KMS-11 (cell line): Measurements from ENCODE around the gene PHTF1.

ENCODE experiments used
- H2AFZ ChIP-seq: fragments of 200-600 bp; sonication (generic); 2 replicates; pipeline ENCODE4 v1.6.1; 2016; ENCODE audit warnings: antibody characterized with exemption, mixed run types, low read depth
- H3K27ac ChIP-seq: fragments of 200-600 bp; sonication (generic); 2 replicates; pipeline ENCODE4 v1.6.1; 2016; ENCODE audit warnings: mild to moderate bottlenecking, mixed run types
- H3K27me3 ChIP-seq: fragments of 200-600 bp; sonication (generic); 2 replicates; pipeline ENCODE4 v1.6.1; 2017; ENCODE audit warnings: mild to moderate bottlenecking, low read depth, mixed run types, moderate library complexity; ENCODE audit not compliant: insufficient read depth
- H3K36me3 ChIP-seq: fragments of 200-600 bp; sonication (generic); 2 replicates; pipeline ENCODE4 v1.6.1; 2017; ENCODE audit warnings: mild to moderate bottlenecking, mixed run types; ENCODE audit not compliant: insufficient read depth
- H3K4me1 ChIP-seq: fragments of 200-600 bp; sonication (generic); 2 replicates; pipeline ENCODE4 v1.6.1; 2016; ENCODE audit warnings: mild to moderate bottlenecking, low read depth, mixed run types; ENCODE audit not compliant: poor library complexity, severe bottlenecking
- H3K4me2 ChIP-seq: fragments of 200-600 bp; sonication (generic); 2 replicates; pipeline ENCODE4 v1.7.0; 2016; ENCODE audit warnings: mild to moderate bottlenecking, mixed run types
- H3K4me3 ChIP-seq: fragments of 200-600 bp; sonication (generic); IDR thresholded peaks from 2 replicates; pipeline ENCODE4 v1.6.1; 2017; ENCODE audit warnings: low read depth, low read length, mixed read lengths; ENCODE audit not compliant: insufficient read depth
- H3K79me2 ChIP-seq: fragments of 200-600 bp; sonication (generic); 2 replicates; pipeline ENCODE4 v1.6.1; 2016; ENCODE audit warnings: low read depth, mixed run types; ENCODE audit not compliant: insufficient read depth
- H3K9ac ChIP-seq: fragments of 200-600 bp; sonication (generic); 2 replicates; pipeline ENCODE4 v1.6.1; 2016; ENCODE audit warnings: mild to moderate bottlenecking, mixed run types
- H4K20me1 ChIP-seq: fragments of 200-600 bp; sonication (generic); 2 replicates; pipeline ENCODE4 v1.6.1; 2016; ENCODE audit warnings: mild to moderate bottlenecking, mixed run types; ENCODE audit not compliant: insufficient read depth
- TF ChIP-seq, protein P1 (sequence below): fragments of 200-600 bp; sonication (generic); conservative IDR thresholded peaks from 2 replicates; pipeline ENCODE4 v1.6.1; 2017; ENCODE audit warnings: low read depth, mild to moderate bottlenecking, antibody characterized with exemption, low read length, moderate library complexity, mixed read lengths

PHTF1 gene

DNA sequence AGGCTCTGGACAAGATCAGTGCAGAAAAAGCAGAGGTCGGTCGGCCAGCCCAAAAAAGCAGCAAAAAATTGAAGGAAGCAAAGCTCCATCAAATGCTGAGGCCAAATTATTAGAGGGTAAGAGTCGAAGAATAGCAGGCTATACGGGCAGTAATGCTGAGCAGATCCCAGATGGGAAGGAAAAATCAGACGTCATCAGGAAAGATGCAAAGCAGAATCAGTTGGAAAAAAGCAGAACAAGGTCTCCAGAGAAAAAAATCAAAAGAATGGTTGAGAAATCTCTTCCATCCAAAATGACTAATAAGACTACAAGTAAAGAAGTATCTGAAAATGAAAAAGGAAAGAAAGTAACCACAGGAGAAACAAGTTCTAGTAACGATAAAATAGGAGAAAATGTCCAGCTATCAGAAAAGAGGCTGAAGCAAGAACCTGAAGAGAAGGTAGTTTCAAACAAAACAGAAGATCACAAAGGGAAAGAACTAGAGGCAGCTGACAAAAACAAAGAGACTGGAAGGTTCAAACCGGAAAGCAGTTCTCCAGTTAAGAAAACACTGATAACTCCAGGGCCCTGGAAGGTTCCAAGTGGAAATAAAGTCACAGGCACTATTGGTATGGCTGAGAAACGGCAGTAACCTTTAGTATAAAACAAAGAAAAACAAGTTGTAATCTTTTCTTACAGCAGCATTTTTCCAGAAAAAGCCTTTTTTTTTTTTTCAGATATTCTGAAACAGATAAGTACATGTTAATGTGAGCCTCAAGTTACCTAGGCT is 75.7 kb downstream of the PHTF1 start:
- Histone ChIP-seq H4K20me1 (no peaks in the 10 kb centered on the region), H3K4me2 (no peak overlapping the region; the same call in 1 of the 2 replicates), H3K79me2 (no peaks in the 10 kb centered on the region), H3K36me3 (no peaks in the 10 kb centered on the region), H2AFZ (no peak overlapping the region), H3K27me3 (no peaks in the 10 kb centered on the region), H3K4me3 (no peak overlapping the region), H3K9ac (no peak overlapping the region), H3K27ac (no peak overlapping the region), H3K4me1 (peaks cover 24% of the 10 kb centered on the region)
- TF ChIP-seq, protein P1, sequence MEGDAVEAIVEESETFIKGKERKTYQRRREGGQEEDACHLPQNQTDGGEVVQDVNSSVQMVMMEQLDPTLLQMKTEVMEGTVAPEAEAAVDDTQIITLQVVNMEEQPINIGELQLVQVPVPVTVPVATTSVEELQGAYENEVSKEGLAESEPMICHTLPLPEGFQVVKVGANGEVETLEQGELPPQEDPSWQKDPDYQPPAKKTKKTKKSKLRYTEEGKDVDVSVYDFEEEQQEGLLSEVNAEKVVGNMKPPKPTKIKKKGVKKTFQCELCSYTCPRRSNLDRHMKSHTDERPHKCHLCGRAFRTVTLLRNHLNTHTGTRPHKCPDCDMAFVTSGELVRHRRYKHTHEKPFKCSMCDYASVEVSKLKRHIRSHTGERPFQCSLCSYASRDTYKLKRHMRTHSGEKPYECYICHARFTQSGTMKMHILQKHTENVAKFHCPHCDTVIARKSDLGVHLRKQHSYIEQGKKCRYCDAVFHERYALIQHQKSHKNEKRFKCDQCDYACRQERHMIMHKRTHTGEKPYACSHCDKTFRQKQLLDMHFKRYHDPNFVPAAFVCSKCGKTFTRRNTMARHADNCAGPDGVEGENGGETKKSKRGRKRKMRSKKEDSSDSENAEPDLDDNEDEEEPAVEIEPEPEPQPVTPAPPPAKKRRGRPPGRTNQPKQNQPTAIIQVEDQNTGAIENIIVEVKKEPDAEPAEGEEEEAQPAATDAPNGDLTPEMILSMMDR: no peak

- TF ChIP-seq, protein P1: no peak
- Histone ChIP-seq H3K9ac (no peak overlapping the region), H3K4me1 (peaks cover 40% of the 10 kb centered on the region), H3K27ac (no peak overlapping the region), H3K27me3 (no peaks in the 10 kb centered on the region), H4K20me1 (no peaks in the 10 kb centered on the region), H3K79me2 (no peaks in the 10 kb centered on the region), H3K4me3 (no peak overlapping the region), H2AFZ (no peak overlapping the region), H3K36me3 (no peaks in the 10 kb centered on the region), H3K4me2 (no peak overlapping the region)
These were observed 77.5 kb downstream of the PHTF1 start for GRCh38 chr1:113681596-113682337.

DNA sequence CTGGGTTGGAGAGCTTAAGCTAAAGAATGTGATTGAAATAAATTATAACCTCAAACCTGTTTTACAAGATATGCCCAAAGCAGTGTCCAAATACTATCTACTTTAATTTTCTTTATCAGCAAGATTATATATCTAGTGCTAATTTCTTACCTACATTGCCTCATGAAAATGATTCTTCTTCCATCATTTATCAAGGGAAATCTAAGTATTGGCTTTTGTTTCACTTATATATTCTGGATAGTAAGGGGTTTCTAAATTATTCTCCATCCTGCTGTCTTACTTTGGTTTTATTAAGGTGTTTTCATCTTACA is 81.2 kb downstream of the PHTF1 start:
- TF ChIP-seq, protein P1: no peak
- Histone ChIP-seq H4K20me1 (no peaks in the 10 kb centered on the region), H2AFZ (no peak overlapping the region), H3K4me1 (peaks cover 56% of the 10 kb centered on the region), H3K36me3 (no peaks in the 10 kb centered on the region), H3K27ac (no peak overlapping the region), H3K4me2 (no peak overlapping the region), H3K79me2 (no peaks in the 10 kb centered on the region), H3K4me3 (no peak overlapping the region), H3K9ac (no peak overlapping the region), H3K27me3 (no peaks in the 10 kb centered on the region)

- no peaks in the 10 kb centered on the region for H4K20me1 ChIP-seq
- no peak overlapping the region for H3K9ac ChIP-seq
- no peak overlapping the region for H3K27ac ChIP-seq
- no peaks in the 10 kb centered on the region for H3K79me2 ChIP-seq
- H3K4me3 ChIP-seq: no peak overlapping the region
- H3K4me1 ChIP-seq: peaks cover 53% of the 10 kb centered on the region
- H3K27me3 ChIP-seq: no peaks in the 10 kb centered on the region
- H3K4me2 ChIP-seq: peak overlapping the region; percentile 15
- H2AFZ ChIP-seq: no peak overlapping the region
- TF ChIP-seq, protein P1: 0 out of 2 replicates have a peak, but pooled peaks have one; percentile 70
- H3K36me3 ChIP-seq: no peaks in the 10 kb centered on the region
These were observed 81.8 kb downstream of the PHTF1 start for GRCh38 chr1:113677250-113678158.
